ENCODE measurements around the gene COL23A1.
A peak's percentile ranks its signal among the peaks of the same experiment; 100 is the strongest.
"Not testable (repeated sequence)": the region's sequence is repeated elsewhere in the genome, so short reads cannot be mapped to it uniquely, and the experiment has no call there.

COL23A1 gene

DNA sequence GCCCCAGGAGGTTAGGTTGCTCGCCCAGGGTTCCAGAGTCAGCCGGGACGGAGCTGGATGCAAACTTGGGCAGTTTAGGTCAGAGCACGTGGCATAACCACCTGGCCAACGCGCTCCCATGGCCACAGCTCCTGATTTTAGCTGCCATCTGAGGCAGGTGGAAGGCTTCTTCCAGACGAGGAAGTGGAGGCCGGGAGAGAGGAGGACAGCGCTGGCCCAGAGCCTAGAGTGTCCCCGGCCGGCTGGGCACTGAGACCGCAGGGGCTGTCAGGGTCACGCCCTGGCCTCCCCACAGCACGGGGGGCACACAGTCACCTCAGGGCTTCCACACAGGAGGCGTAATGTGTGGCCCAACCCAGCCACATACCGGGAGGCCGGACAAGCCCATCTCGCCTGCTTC lies 341.4 kb downstream of the COL23A1 start:
- no peak for DNase-seq

DNA sequence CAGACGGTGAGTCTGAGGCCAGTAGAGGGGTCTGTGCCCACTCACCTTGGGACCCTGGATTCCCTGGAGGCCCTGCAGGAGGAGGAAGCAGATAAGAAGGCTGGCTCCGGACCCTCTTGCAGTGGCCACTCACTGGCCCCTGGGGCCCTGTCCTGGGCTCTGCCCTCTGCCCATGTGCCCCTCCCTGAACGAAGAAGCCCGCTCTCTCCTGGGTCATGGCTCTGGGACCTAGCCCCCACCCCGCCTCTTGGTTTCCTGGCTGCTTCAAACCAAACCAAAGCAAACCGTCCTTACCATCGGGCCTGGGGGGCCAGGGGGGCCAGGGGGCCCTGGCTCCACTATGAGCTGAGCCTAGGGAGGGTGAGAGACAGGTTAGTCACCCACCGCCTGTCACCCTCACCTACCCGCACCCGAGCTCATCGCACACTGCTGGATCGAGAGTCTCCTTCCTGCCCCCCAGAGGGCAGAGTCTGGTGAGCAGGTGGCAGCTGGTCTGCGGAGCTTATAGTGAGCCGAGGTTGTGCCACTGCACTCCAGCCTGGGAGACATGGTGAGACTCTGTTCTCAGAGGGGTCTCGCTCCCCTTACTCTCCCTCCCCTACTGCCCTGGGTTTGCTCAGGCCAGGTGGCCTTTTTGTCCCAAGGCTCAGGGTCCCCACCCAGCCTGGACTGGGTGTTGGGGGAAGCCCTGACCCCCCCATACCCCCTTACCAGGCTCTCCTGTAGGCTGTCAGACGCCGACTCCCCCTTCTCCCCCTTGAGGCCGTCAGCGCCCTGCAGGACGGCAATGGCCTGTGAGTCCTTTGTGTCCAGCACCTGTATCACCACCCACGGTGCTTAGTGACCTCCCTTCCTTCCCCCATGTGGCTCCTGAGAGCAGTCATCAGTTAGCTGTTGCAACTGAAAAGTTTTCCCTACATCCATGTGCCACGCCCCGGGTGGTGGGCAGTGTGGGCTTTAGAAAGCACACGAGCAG lies 342.4 kb downstream of the COL23A1 start:
- DNase-seq: no peak

DNA sequence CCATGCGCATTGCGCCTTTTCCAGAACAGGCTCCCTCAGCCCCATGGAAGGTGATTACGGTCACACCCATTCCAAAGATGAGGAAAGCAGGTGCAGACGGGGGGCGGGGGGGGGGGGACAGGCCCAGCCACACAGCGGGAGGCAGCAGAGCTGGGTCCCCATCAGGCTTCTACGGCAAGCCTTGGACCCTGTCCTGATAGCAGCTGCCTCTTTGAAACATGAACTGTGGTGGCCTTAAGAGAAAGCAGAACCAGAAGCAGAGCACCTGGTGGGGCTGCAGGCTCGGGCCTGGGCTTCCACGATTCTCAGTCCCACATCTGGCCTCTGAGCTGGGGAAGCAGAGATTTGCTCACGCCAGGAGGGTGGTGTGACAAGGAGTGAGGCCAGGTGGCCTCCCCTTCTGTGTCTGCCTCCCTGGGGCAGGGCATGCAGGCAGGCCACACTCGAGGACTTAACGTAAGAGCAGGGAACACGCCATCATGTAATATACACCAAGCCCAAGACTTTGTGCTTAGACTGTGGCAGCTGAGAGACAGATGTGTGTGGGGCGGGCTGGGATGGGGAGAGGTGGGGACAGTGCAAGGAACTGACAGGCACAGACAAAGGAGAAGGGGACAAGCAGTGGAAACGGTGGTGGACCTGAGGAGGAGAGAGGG lies 343.4 kb downstream of the COL23A1 start:
- no peak for DNase-seq

DNA sequence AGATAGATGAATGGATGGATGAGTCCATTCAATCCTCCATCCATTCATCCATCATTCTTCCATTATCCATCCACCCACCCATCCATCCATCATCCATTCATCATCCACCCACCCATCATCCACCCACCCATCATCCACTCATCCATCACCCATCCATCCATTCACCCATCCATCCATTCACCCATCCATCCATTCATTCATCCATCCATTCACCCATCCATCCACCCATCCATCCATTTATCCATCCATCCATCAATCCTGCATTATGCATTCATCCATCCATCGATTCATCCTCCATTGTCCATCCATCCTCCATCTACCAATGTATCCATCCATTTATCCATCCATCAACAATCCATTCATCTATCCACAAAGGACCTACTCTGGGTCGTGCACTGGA lies 344.8 kb downstream of the COL23A1 start:
- no peak for DNase-seq

DNA sequence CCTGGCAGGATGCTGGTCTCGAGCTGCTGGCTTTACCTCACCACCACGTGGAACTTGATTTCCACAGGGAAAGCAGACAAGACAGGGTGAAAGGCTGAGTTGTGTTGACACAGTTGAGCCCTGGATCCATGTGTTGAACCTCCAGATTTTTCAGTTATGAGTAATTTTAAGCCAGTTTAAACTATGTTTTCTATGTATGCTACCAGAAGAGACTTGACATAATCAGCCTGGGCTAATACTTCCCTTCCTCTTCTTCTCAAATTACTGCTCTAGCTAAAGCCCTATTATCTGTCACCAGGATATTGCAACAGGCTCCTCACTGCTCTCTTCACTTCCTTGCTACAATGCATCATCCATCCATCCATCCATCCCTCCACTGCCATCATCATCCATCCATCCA lies 345.6 kb downstream of the COL23A1 start:
- peak; percentile 22 for DNase-seq

DNA sequence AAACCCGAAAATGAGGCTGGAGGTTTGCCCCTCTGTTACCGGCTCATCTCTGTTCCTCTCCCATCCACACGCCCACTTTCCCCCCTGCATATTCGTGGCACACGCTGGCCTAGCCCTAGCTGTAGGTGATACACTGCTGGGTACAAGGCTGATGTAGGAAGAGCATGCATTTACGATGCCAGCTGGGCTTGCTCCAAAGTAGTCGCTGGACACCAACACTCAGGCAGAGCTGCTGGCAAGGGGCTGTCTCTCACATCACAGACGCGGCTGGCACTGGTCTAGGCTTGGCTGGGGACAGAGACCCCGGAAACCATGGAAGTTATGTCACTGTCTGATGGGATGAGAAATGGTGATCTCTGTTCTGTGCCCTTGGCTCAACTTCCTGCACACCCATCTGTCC lies 347.8 kb downstream of the COL23A1 start:
- DNase-seq: no peak

DNA sequence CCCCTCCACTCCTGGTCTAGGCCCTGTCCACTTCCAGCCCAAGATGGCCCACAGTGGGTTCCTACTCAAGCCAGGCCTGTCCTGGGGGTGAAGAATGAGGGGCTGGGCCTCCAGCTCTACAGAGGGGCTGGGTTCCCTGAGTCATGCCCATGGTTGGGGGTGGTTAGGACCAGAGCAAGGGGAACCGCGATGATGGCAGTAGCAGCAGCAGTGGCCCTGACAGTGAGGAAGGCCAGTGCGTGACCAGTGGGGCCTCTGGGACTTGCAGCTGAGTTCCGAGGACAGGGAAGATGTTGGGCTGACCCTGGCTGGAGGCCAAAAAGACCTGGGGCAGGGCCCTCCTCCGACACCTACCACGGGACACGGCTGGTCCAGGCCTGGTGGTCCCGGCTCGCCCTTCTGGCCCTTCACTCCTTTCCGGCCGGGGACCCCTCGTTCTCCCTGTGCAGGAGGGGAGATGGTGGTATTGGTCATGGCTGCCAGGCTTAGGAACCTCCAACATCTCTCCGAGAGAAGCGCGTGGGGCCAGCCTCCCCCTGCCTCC lies 348.4 kb downstream of the COL23A1 start:
- no peak for DNase-seq

DNA sequence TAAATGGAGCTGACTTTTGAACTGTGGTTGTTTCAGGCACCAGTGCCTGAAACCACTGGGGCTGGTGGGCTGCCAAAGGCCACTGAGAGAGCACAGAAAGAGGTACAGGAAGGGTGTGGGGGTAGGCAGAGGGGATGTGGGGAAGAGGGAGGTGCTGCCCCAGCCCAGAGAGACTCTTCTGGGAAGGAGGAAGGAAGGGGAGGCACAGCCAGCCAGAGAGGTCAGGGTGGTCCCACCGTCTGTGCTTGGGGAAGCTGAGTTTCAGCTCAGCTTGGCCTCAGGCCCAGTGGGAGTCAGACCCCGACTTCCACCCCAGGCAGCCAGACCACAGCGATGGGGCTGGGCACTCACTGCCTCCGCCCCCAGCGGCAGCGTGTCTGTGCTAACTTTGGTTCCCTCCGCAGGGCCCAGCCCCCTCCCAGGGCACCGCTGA lies 348.9 kb downstream of the COL23A1 start:
- DNase-seq: no peak

DNA sequence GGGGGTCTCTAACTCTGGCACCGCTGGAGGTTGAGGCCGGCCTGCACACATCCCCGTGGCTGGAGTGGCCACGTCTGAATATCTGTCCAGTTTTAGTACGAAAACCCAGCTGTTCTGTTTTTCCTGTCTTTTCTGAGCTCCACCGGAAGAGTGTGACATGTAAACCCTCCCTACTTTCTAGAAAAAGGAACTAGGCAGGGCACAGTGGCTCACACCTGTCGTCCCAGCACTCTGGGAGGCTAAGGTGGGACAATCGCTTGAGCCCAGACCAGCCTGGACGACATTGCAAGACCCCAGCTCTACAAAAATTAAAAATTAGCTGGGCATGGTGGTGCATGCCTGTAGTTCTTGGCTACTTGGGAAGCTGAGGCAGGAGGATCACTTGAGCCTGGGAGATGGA lies 349.4 kb downstream of the COL23A1 start:
- no peak for DNase-seq

DNA sequence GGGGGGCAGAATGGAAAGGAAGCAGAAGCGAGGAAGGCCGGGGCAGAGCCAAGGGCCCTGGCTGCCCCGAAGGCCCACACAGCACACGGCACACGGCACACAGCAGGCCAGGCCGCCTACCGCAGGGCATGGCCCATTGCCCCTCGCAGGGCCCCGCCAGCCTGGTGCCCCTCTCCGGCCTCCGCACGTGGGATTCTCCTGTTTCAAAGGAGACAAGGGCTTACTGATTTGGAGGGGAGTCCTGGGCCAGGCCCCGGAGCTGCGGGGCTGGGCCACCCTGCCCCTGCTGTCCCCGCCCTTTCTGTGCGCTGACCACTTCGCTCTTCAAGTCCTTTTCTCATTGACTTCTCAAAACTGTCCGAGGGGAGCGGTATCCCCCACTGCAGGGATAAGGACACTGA lies 349.9 kb downstream of the COL23A1 start:
- no peak for DNase-seq

DNA sequence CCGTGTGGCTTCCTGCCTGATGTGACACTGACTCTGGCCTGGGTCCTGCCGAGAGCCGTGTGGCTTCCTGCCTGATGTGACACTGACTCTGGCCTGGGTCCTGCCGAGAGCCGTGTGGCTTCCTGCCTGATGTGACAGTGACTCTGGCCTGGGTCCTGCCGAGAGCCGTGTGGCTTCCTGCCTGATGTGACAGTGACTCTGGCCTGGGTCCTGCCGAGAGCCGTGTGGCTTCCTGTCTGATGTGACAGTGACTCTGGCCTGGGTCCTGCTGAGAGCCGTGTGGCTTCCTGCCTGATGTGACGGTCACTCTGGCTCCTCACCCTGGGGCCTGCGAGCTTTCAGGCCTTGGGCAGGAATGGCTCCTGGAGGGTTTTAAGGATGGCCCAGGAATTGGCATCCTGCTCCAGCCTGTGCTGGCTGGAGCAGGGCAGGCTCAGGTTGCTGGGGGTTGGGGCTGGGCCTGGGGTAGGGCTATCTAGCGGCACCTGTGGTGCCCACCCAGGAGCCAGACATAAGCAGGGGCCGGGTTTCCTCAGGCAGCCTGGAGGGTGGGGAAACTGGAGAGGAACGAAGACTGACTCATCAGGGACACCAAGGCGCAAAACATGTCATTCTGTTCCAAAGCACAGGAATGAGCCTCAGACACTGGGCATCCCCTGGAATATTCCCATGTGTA lies 350.4 kb downstream of the COL23A1 start:
- not testable (repeated sequence) for DNase-seq

DNA sequence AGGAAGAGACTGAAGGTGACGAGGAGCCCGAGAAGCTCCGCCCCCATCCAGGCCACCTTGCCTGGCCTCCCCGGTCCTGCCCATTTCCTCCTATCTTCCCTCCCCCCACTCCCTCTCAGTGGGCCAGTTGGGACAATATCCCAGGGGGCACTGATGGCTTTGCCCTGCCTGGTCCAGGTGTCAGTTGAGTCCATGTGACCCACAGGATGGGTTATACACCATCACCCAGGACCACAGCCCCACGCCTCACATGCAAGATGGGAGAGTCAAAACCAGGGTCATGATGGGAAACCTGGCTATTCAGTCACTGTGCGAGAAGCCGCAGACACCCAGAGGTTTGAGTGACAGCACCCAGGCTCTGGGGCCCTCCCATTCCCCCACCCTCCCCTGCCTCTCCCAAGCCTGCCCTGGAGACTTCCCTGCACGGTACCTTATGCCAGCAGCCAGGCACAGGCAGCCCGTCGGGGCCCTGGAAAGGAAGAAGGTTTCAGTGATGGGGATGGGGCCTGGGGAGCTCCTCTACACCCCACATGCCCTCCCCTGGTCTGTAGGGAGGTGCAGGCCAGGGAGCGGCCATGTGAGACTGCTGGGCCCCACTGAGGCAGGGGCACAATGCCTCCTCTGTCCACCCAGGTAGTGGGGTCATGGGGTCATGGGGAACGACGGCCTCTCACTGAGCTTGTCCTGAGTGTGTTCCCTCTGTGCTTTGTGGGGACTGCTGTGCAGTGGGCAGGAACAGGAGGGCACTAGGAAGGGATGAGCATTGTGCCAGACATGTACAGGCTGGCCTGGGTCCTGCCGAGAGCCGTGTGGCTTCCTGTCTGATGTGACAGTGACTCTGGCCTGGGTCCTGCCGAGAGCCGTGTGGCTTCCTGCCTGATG lies 351.2 kb downstream of the COL23A1 start:
- DNase-seq: no peak

DNA sequence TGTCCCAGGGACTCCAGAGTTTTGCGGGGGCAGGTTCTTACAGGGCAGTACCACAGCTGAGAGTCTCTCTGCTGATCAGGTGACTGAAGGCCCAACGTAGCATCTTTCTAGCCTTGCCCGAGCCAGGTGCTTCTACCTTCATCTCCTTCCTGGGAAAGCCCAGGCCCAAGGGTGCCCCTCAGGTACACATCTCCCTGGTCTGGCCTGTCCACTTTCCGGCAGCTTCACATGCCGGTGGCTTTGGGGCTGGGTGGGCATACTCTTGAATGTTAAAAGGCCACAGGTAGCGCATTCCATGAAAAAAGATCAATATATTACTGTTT lies 351.9 kb downstream of the COL23A1 start:
- no peak for DNase-seq

DNA sequence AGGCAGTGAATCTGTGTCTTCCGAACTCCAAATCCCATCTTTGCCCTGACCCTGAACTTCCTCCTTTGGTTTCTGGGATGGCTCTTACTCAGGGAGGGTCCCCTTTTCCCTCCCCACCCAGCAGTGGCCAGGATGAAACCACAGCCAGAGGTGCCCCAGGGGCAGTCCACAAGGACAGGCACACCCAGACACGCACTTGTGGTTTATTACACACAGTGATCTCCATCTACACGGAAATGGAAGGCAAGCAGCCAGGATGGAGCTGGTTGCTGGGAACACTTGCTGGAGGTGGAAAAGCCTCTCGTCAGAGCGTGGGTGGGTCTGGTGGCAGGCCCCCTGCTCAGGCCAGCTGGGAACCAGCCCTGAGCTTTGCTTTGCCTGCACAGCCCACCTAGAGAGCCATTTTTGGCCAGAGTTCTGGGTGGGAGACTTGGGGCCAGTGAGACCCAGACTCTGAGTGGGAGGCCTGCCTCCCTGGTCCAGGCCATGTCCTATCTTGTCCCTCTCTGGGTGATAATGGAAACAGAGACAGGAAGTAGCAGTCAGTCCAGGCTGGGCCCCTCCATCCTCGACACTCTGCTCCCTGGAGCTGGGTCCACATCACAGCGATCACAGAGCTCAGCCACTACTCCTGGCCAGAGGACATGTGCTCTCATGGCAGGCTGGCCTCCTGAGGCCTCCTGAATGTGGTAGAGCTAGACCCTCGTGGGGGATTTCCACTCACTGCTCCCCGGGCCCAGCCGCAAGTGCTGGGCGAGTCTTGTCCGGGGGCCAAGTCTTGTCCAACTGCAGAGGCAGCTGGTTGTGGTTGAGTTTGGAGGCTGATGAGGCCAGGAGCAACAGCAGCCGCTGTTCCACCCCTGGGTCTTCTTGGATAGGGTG lies 352.5 kb downstream of the COL23A1 start:
- DNase-seq: no peak

DNA sequence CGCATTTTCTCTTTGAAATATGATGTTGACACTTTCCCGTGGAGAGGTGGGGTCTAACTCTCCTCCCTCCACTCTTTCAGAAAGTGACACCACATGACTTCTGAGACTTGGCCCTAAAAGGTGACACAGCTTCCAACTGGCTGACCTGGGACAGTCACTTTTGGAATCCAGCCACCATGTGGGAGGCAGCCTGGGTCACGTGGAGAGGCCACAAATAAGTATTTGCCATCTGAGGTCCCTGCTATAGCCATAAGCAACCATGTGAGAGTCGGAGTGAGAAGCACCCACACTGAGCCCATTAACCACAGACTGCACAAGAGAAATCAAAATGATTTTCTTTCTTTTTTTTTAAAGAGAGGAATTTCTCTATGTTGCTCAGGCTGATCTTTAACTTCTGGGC lies 353.5 kb downstream of the COL23A1 start:
- no peak for DNase-seq

DNA sequence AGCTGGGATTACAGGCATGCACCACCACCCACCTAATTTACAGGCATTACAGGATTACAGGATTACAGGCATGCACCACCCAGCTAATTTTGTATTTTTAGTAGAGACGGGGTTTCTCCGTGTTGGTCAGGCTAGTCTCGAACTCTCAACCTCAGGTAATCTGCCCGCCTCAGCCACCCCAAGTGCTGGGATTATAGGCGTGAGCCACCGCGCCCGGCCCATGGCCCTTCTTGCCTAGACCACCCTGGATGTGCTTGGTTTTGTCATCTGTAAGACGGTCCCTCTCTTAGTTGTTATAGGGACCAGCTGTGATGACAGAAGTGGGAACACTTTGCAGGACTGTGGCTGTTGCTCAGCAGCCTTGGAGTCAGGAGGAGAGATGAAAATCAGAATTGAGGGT lies 354.1 kb downstream of the COL23A1 start:
- DNase-seq: no peak

DNA sequence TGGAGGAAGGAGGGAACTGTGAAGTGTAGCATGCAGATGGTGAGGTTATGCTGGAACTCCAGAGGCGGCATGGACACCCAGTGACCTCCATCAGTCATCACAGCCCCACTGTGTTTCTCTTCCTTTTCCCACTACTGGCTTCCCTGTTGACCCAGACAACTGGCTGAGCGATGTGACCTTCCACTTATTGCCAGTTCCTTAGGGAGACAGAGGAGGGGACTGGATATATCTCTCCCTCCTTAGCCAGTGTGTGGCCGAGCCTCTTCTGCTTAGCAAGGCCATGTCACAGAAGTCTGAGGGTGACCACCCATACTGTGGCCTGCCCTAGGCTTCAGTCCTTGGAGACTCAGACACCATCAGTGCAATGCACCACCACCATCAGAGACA lies 354.6 kb downstream of the COL23A1 start:
- DNase-seq: no peak

DNA sequence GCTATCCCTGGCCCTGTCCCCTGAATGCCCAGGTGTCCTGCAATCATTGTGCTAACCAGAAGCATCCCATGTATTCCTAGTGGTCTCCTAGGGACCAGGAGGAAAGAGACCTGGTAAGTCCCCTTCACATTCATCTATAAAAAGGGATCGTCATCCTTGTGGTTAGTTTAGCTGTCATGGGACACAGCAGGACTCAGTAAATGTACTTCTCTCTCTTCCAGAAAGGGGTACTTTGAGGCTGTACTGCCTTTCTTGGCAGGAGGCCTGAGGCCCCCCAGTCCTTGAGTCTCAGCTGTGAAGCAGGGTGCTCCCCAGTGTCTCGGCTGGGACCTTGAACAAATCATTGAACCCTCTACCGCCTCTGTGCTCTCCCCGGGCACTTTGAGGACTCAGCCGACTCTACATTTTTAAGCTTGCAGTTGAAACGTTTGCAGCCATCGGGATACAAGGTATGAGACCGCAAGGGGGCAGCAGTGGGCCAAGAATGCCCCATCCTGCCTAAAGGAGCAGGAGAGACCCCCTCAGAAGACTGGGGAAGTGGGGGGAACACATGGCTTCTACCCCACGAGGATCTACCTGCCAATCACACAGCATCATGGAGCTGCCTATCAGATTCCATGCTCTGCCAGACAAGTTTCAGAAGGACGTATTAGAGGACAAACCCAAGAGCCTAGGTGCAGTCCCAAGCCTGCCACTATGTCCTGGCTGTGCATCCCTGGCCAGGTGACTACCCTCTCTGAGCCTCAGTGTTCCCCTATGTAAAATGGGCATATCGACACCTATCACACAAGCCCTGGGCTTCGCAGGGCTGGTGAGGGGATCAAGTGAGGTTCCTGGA lies 355.2 kb downstream of the COL23A1 start:
- DNase-seq: peak; percentile 39

DNA sequence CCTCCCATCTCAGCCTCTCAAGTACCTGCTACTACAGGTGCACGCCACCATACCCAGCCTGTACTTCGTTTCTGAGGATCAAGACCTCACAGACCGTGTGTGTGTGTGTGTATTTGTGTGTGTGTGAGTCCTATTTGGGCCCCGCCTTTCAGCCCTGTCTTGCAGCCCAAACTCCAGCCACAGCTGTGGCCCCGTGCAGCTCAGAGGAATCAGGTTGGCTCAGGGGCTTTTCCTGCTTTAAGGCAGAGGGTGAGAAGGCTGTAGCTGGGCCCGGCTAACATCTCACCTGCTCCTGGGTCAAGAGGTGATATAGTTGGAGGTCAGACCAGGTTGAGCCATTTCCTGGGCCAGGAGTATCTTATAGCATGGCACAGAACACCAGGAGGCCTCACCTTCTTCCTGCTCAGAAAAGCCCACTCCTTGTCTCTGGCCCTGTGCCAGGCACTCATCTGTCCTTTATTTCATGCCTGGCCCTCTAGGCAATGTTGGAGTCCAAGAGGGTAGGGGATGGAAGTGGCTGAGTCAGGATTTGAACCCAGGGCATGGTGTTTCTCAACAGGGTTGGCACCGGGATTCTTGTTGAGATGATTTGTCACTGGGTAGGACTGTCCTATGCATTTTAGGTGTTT lies 356.0 kb downstream of the COL23A1 start:
- no peak for DNase-seq

DNA sequence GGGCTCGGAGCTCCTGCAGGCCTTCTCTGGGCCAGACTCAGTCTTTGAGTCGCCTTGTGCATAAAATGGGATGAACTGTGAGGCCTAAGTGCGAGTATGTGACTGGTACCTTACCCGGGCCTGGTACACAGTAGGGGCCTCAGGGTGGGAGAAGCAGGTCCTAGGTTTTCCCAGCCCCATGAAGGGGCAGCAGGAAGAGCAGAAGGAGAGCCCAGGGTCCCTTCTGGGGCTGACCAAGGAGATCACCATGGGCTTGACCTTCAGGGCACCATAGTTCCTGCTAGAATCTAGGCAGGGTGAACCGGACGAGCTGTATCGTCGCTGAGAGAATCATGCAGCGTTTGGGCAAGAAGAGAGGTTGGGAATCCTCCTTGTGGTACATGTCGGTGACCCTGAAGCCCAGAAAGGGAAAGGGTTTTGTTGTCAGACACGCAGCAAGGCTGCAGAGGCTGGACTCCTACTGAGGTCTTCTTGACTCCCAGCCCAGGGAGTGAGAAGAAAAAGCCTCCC lies 357.2 kb downstream of the COL23A1 start:
- no peak for DNase-seq
